ENCODE measurements around the gene TDRD9.
"Not testable (repeated sequence)": the region's sequence is repeated elsewhere in the genome, so short reads cannot be mapped to it uniquely, and the experiment has no call there.

The TDRD9 gene, protein sequence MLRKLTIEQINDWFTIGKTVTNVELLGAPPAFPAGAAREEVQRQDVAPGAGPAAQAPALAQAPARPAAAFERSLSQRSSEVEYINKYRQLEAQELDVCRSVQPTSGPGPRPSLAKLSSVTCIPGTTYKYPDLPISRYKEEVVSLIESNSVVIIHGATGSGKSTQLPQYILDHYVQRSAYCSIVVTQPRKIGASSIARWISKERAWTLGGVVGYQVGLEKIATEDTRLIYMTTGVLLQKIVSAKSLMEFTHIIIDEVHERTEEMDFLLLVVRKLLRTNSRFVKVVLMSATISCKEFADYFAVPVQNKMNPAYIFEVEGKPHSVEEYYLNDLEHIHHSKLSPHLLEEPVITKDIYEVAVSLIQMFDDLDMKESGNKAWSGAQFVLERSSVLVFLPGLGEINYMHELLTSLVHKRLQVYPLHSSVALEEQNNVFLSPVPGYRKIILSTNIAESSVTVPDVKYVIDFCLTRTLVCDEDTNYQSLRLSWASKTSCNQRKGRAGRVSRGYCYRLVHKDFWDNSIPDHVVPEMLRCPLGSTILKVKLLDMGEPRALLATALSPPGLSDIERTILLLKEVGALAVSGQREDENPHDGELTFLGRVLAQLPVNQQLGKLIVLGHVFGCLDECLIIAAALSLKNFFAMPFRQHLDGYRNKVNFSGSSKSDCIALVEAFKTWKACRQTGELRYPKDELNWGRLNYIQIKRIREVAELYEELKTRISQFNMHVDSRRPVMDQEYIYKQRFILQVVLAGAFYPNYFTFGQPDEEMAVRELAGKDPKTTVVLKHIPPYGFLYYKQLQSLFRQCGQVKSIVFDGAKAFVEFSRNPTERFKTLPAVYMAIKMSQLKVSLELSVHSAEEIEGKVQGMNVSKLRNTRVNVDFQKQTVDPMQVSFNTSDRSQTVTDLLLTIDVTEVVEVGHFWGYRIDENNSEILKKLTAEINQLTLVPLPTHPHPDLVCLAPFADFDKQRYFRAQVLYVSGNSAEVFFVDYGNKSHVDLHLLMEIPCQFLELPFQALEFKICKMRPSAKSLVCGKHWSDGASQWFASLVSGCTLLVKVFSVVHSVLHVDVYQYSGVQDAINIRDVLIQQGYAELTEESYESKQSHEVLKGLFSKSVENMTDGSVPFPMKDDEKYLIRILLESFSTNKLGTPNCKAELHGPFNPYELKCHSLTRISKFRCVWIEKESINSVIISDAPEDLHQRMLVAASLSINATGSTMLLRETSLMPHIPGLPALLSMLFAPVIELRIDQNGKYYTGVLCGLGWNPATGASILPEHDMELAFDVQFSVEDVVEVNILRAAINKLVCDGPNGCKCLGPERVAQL (N-terminal part only)

DNA sequence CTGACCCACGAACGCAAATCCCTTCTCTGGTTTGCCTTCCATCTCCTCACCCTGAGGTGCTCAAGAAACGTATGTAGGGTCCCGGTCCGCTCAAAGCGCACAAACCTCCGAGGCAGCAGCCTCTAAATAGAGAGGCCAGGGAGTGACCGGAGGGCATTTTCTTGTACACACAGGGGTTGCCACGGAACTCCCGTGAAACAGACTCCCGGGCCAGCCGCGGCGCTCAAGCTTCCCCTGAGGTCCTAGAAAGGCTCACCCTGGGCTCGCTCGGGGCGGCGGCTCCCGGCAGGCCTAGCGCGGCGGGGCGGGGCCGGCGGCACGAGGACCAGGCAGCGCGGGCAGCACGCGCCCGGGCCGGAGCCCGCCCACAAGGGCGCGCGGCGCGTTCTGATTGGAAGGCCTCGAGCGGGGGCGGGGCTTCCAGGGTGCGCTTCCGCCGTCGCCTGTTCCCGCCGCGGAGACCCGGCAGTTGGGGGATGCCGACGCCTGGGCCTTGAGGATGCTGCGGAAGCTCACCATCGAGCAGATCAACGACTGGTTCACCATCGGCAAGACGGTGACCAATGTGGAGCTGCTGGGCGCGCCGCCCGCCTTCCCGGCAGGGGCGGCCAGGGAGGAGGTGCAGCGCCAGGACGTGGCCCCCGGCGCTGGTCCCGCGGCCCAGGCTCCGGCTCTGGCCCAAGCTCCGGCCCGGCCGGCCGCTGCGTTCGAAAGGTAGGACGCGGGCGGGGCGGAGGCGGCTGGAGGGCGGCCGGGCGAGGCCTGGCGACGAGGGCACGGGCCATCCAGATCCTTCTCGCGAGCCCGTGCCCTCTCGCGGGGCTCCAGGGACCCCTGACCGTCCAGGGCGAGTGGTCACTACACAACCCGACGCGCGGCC is at the start of gene TDRD9:
TSS of gene TDRD9 (plus strand) at position 446 of the 880 bp plus-strand sequence. CDS start at position 500, 54 bp downstream.
- DNase-seq: no peak

DNA sequence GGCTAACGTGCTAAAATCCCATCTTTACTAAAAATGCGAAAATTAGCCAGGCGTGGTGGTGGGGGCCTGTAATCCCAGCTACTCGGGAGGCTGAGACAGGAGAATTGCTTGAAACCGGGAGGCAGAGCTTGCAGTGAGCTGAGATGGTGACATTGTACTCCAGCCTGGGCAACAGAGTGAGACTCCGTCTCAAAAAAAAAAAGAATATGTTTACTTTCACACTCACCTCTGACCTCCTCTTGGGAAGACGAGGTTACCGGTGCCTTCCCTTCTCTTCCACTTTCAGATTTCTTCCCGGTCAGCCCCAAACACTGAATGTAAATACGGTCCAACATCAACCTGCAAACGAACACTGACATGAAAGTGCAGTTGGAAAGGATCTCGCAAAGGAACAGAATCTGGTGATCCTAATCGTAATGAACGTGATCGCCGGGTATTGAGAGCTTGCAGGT is 49.1 kb upstream of the TDRD9 start:
- DNase-seq: no peak

DNA sequence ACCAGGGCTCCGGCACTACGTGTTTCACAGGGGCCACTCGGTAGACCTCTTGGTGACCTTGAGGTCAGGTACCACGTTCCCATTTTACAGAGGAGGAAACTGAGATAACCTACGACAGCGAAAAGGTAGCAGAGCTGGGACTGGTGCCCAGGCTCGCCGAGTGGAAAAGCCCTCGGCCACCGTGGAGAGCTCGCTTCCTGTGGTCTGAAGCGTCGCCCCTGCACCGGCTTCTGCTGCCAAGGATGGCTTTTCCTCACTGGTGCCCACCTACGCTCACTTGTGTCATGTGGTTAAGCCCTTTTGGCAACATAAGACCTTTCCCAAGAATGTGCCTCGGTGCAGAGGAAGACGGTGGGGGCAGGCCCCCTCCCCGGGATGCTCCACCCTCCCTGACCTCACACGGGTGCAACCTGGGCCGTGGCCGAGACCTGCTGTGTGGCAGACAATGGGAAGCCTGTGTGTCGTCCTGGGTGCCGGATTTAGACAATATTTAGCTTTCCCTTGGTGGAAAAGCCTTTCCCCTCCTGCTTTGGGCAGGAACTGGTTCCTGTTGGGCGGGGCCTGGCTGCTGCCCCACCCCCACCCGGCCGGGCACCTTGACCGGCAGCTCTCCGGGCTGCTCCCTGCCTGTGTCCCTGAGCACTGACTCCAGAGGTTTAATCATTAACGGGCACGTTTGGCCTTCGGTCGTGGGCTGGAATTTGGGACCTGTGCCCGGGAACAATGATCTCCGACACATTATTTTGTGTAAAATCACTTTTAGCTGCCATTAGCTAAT is 48.5 kb upstream of the TDRD9 start:
- no peak for DNase-seq

DNA sequence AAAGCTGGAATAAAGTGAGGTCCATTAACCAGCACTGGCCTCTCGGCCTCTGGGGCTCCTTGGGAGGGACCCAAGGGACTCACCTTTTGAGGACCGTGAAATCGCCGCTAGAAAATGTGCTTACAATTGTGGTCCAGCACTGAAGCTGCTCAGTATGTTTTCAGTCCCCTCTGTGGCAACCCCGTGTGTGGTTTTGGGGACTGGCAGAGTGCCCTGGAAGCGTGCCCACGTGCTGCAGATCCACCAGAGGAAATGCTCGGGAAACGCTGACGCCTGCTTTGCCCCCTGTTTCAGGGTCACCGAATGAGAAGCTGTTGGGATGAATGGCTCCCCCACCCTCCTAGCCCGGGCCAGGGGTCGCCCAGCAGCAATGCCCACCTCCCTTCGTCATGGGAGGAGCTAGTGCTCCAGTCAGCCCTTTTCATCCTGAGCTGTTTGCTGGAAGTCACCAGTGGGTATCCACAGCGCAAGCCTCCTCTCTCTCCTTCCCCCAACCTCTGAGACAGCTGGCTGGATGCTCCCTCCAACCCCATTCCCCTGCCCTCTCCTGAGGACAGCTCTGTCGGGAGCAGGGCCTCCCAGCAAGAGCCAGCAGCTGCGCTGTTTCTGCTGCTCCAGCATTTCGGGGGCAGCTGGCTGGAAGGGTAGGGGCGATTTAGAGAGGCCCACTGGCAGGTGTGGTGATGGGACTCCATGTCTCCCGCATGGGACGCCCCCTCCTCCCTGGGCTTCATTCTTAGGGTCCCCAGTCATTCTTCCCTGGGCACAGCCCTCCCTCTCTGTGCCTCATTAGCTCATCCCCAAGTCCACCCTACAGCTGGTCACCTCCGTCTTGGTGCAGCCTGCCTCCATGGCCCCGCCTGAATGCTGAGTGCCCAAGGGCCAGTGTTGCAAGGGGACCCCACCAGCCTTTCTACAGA is 47.6 kb upstream of the TDRD9 start:
- peak; percentile 5 for DNase-seq

DNA sequence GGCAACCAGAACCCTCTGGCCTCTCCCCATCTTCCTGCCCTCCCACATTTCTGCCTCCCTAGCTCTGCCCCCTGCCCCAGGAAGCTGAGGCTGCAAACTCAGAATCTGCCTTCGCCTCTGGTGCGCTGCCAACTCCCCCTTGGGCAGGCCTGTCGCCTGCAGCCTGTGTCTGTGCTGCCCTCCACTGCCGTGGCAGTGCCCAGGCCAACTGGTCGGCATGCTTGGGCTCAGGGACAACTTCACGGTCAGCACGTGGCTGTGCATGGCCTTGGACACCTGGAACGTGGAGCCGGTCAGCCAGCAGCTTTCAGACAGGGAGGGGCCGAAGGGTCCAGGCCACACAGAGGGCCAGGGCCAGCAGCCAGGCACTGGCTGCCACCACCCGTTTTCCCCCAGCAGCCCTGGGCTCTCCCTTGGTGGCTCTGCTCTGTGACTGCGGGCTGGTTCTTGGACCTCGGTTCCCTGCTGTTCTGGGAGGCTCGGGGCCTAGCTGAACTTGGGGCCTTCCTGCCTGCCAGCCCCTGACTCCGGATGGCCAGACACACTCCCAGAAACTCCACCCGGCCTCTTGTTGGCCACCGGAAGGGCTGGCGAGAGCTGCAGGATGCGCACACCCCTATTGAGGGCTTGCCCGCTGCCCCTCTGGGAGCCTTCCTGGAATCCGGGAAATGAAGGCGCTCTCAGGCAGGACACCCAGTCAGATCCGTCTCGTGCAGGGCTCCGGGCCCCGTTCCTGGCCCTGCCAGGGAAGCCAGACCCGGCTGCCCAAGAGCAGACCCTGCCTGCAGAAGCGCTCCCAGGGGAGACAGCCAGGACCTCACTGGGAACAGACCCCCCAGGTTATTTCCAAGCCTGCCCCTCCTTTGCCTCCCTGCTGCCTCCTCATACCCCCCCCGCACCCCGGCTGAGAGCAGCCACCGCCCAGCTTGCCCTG is 46.7 kb upstream of the TDRD9 start:
- no peak for DNase-seq

DNA sequence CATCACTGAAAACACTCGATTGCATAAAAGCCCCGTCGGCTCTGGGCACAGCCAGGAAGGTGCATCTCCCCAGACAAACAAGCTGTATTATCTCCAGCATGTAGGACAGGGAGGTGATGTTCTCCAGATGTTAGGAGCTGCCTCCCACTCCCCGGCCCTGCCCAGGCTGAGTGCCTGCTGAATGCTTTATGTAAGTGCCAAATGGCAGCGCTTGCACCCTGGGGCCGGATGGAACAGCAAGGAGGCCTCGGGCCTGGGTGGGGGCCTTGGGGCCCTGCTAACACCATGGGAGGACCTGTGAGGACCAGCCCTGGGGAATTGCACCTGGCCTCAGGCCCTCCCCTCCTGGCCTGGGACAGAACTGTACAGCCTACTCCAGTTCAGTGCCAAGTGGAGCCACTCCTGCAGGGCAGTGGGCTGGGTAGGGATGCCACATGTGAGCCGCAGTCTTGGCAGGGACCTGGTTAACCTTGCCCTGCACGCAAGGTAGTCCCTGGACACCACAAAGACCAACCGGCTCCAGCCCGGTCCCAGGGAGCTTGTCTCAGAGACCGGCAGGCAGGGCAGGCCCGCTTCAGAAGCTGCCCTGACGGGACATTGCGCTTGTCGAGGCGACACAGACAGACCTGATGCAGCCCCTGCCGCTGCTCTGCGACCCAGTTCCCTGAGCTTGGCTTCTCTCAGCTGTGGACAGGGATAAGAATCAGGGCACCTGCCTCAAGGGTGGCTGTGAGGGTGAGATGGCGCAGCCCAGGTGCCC is 45.6 kb upstream of the TDRD9 start:
- DNase-seq: no peak

DNA sequence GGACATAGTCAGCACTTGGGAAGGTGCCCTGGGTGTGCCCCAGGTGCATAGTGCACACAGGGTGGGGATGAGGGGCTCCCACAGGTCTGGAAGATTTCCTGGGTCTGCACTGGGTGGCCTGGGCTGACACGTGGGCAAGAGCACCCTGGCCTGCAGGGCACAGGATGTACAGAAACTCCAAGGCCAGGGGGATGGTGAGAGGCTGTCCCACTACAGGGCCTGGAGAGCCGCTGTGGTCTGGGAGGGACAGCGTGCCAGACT is 45.1 kb upstream of the TDRD9 start:
- DNase-seq: no peak

DNA sequence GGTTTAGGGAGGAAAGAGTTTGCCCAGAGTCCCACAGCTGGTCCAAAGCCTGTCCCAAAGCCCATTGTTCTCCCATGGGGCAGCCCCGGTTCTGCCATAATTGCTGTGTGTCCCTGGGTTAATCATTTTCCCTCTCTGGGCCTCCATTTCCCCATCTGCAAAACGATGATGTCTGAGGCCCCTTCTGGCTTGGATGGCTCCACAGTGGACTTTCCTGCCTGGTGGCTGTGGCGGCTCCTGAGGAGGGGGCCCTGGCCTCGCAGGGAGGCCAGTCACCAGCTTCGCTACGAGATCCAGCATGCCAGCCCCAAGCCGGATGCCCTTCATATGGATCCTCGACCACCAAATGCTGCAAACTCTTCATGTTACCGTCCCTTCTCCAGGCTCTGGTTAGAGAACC is 43.4 kb upstream of the TDRD9 start:
- no peak for DNase-seq

DNA sequence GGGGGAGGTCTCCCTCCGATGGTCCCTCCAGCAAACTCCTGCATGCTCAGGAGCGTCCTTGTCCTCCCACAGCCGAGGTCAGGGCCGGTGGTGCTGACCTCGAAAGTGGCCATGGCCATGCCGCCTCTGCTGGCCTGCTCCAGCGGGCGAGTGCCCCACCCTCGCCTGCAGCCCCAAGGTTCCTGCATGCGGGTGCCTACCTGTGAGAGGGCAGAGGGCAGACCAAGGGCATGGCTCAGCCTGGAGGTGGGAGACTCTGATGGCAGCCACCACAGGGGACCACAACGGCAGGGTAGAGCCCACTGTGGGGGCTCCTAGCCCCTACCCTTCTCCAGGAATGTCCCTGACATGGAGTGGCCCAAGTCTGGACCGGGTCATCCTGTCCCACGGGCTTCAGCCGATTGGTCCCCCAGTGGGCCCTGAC is 42.7 kb upstream of the TDRD9 start:
- DNase-seq: no peak

DNA sequence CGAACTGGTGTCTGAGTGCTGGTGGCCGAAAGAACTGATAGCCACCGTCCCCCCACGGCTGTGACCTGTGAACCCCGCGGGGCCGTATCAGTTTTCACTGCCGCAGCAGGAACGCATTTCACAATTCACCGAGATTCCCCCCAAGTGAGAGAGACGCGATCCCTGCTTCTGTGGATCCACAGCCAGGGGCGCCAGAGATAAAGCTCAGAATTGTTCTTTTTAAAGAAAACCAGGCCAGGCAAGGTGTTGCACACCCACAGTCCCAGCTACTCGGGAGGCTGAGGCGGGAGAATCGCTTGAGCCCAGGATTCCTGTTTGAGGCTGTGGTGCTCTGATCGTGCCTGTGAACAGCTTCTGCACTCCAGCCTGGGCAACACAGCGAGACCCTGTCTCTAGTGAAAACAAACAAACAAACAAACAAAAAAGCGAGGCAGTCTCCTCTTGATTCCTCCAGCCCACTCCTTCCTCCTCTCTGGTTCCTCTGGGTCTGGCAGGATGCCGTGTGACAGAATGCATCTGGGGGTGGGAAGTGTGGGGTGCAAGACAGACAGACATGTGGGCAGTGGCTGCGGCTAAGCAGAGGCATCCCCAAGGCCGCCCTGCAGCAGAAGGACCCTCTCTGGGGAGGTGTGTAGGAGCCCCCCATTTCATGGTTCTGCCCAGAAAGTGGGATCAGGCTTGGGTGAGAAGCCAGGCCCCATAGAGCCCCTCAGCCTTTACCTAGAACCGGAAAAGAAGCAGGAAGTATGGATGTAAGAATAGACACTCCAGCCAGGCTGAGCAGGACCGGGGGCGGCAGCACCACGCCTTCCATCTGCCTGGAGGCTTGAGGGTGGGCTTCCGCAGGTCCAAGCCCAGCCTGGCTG is 41.7 kb upstream of the TDRD9 start:
- DNase-seq: no peak

DNA sequence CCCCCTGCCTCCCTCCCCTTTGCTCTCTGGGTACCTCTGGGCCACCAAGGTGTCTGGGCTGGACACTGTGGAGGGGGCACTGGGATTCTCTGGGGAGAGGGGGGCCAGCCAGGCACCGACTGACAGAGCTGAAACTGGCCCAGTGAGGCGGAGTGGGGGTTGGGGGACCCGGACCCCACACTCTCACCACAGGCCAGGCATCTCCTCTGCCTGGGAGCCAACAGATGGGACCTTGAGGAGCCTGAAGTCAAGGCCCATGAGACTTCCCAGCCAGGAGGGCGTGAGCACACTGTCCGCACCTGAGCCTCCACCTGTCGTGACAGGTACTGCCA is 41.1 kb upstream of the TDRD9 start:
- no peak for DNase-seq

DNA sequence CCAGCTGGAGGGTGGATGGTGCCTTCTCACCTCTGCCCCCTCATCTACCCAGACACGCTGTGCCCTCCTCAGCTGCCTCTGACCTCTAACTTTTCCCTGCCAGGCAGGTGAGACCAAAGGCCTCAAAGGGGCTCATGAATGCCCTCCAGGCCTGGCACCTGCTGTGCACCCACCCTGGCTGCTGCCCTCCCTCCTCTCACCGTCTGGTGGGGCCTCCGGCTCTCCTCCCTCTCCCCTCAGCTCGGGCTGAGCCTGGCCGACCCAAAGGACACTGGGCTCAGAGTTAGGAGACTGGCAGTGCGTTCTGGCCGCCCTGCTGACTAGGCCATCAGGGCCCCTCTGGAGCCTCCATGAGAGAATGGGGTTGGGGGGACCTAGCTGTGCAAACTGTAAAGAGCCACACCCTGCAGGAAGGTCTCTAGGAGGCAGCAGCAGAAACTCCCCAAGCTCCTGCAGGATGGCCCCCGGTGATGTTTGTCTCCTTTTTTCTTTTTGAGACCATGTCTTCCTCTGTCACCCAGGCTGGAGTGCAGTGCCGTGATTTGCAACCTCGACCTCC is 40.6 kb upstream of the TDRD9 start:
- DNase-seq: no peak

DNA sequence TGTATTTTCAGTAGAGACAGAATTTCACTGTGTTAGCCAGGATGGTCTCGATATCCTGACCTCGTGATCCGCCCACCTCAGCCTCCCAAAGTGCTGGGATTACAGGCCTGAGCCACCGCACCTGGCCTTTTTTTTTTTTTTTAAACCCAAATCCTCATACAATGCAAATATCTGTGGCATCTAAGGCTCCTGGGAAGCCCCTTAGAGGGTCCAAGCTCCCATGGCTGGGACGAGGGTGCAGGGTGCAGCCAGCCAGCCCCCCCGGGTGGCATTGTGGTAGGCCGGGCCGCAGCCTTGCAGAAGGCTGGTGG is 39.3 kb upstream of the TDRD9 start:
- not testable (repeated sequence) for DNase-seq

DNA sequence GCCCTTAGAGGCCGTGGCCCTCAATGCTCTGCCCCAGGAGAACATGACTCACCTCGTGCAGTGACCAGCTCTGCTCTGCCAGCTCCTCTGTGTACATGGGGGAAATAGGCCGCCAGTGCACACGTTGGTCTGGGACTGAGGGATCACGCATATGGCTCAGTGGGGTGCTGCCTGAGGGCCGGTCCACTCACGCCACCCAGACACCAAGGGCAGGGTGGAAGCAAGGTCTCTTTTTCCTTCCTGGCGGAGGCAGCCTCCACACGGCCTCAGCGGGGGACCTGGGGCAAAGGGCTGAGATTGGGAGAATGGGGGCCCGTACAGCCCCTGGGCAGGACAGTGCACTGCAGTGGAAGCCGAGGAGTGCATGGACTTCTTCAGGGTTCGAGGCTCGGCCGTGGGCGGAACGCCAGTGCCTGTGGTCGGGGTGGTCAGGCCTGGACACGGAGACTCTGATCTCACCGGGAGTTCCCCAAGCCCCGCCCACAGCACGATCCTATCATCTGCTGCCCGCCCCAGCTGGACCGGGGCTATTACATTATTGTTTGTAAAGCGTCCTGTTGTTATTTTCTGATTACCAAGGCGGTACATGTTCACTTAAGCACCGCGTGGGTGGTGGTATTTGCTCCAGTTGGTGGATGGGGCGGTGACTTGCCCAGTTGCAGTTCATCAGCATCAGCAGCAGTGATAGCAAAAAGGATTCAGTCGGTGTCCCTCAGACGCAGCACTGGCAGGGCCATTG is 38.8 kb upstream of the TDRD9 start:
- DNase-seq: no peak

DNA sequence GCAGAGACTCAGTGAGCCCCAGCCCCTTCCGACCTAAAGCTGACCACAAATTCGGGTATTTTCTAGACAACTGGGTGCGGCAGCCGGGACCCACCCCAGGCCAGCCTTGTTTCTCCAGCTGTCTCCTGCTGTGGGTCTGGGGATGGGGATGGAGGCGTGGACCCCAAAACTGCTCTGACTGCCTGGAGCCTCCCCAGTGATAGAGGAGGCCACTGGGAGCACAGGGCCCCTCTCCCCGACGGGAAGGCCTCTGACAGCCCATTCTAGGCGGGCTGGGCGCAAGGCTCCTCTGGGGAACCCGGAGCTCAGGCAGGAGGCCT is 38.2 kb upstream of the TDRD9 start:
- no peak for DNase-seq

DNA sequence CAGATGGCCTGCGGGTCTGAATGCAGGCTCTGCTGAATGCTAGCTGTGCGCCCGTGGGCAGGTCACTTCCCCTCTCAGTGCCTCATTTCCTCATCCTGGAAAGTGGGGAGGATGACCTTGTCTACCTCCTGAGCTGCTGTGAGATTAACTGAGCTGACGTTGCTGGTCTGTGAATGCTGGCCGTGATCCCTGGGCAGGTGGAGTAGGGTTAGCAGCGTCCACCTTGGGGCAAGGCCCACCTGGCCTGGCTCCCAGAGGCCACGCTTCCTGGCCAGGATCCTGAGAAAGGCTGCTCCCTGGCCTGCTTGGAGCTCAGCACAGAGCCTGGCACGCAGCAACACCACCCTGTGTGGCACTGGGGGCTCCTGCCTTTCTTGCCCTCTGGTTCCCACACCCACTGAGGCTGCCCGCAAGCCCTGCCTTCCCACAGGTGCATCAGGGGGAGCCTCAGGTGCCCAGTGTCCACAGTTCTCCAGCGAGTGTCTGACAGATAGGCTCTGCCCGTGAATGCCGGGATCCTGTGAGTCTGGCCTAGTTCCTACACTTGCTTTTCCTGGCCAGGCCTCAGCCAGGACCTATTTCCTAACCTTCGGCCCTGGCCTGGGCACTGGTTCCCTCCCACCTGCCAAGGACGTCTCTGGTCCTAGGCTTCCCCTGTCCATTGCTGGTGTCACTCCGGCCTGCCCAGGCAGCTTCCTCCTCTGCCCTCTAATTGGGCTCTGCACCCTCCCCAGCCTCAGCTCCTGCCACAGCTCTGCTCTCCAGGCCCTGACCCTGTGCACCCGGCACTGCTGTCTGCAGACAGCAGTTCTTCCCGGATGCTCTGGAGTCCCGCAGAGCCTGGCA is 37.2 kb upstream of the TDRD9 start:
- no peak for DNase-seq

Data from NCI-H82 (cell line).